ENCODE results near the gene CREB3L1. TPM values are rescaled to one million over a fixed set of nuclear protein-coding genes. Genes with fewer than 3 reads are reported as not detected.

Gene CREB3L1
- total RNA-seq, 1 donor from 2014 or later = not detected

DNA sequence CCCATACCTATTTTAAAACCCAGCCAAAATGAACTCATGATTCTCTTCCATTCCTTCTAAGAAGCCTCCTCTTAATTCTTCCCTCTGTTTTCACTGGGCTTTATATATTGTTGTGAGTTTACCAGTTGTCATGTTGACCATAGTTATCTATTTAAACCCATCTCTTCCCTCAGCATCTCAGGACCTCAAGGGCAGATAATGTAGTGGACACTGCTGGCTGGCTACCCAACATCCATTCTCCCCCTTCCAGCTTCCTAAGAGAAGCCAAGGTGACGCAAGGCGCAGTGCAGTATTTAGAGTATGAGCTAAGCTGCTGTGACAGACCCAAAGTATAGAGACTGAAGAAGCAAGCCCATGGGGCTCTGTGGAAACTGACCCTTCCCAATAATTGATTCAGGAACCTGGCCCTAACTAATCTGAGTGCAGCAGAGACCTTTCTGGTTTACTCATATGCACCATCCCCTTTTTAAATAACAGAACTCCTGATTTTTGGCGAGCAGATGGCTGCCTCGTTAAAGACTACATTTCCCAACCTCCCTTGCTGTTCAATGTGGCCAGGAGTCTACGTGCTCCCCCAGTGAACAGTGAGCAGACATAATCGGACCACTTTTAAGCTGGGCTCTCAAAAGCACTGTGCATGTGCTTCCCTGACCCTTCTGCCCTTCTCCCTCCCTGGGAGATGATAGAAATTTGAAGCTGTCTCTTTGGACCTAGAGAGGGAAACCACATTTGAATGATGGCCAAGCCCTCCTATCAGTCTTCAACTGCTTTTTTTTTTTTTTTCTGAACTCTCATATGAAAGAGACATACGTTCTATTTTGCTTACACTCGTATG lies 28.1 kb upstream of the CREB3L1 start:
- H3K4me1 Mint-ChIP-seq = no peaks in the 10 kb centered on the region
- DNase-seq (no peak), ATAC-seq (ENCODE audit: low read depth) (no peak)
- peaks cover 14% of the 10 kb centered on the region for H3K27me3 Mint-ChIP-seq
- ChIA-PET POLR2A (interaction anchor here (0.7 kb wide), 1 partner anchor 95 kb away, joined by 6 read pairs; no protein-coding TSS in a partner anchor), CTCF (no interaction called here)
- H3K9me3 Mint-ChIP-seq = no peaks in the 10 kb centered on the region
- TF ChIP-seq CTCF (IDR thresholded peaks at IDR 0.05) = no peak
- no peak overlapping the region for H3K27ac Mint-ChIP-seq
- no peaks in the 10 kb centered on the region for H3K36me3 Mint-ChIP-seq (ENCODE audit: low read depth)
- H3K4me3 Mint-ChIP-seq = no peak overlapping the region
- intact Hi-C loops (cut with micrococcal nuclease) = no loop called here

DNA sequence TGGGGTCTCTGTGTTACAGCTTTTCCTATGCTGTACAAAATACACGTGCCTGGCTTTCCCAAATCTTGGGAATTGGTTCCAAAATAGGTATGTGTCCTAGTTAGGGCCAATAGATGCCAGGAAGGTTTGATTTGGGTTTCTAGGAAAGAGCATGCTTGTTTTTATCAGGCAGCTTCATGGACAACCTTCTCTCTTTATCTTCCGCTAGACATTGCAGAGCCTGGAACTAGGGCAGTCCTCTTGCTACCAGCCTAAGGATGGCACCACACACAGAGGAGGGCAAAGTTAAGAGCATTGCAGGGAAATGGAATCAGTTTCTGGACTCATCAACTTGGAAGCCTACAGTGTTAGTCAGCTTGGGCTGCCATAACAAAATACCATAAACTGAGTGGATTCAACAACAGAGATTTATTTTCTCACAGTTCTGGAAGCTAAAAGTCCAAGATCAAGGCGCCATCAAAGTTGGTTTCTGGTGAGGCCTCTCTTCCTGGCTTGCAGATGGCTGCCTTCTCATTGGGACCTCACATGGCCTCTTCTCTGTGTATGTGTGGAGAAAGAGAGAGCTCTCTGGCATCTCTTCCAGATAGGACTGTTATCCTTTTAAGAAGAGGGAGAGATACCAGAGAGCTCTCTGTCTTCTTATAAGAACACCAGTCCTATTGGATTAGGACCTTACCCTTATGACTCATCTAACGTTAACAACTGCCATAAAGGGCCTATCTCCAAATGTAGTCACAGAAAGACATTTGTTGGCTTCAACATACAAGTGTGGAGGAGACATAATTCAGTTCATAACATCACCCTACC lies 27.3 kb upstream of the CREB3L1 start:
- CTCF ChIA-PET = no interaction called here
- POLR2A ChIA-PET = interaction anchor here (0.7 kb wide), 1 partner anchor 94 kb away, joined by 6 read pairs; no protein-coding TSS in a partner anchor
- Mint-ChIP-seq H3K4me3 (no peak overlapping the region), H3K9me3 (no peaks in the 10 kb centered on the region), H3K36me3 (ENCODE audit: low read depth) (no peaks in the 10 kb centered on the region), H3K27me3 (peaks cover 10% of the 10 kb centered on the region), H3K4me1 (no peaks in the 10 kb centered on the region), H3K27ac (no peak overlapping the region)
- no peak for DNase-seq
- TF ChIP-seq CTCF (IDR thresholded peaks at IDR 0.05) = no peak
- intact Hi-C loops (cut with micrococcal nuclease) = no loop called here
- no peak for ATAC-seq (ENCODE audit: low read depth)

DNA sequence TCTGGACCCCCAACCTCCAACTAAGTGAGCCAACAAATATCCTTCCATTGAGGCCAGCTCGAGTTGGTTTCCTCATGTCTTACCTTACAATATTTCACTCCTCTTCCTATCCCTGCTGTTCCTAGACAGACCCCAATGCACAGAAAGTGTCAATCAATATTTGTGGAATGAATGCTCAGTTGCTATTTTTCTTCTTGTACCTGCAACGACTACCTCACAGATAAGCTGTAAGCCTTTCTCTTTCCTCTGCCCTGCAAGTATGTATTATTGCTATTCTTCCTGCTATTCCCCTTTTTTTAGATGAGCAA lies 26.8 kb upstream of the CREB3L1 start:
- intact Hi-C loops (cut with micrococcal nuclease) = no loop called here
- ChIA-PET CTCF (no interaction called here), POLR2A (no interaction called here)
- no peak for TF ChIP-seq CTCF (IDR thresholded peaks at IDR 0.05)
- DNase-seq (no peak), ATAC-seq (ENCODE audit: low read depth) (no peak)
- no peaks in the 10 kb centered on the region for H3K4me1 Mint-ChIP-seq
- H3K36me3 Mint-ChIP-seq (ENCODE audit: low read depth) = no peaks in the 10 kb centered on the region
- no peak overlapping the region for H3K4me3 Mint-ChIP-seq
- no peaks in the 10 kb centered on the region for H3K9me3 Mint-ChIP-seq
- H3K27ac Mint-ChIP-seq = no peak overlapping the region
- peaks cover 7% of the 10 kb centered on the region for H3K27me3 Mint-ChIP-seq

DNA sequence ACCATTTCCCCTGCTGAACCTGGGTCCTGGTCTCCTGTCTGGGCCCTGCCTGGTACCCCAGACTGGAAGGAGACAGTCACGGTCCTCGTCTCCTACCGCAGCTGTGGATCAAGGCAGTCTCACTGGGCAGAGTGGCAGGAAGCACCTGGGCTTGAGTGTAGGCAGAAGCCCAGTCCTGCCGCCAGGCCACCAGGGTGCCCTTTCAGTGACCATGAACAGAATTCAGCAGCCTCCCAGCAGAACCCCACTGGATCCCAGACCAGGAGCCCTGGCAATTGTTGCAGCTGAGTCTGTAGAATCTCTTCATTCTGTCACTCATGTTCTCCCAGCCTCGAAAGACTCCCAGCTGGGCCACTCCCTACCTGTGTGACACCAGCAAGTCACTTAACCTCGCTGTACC lies 25.5 kb upstream of the CREB3L1 start:
- Mint-ChIP-seq H3K27ac (no peak overlapping the region), H3K36me3 (ENCODE audit: low read depth) (no peaks in the 10 kb centered on the region), H3K4me1 (no peaks in the 10 kb centered on the region), H3K9me3 (no peaks in the 10 kb centered on the region), H3K27me3 (peaks cover 10% of the 10 kb centered on the region), H3K4me3 (no peak overlapping the region)
- CTCF ChIA-PET = no interaction called here
- intact Hi-C loops (cut with micrococcal nuclease) = no loop called here
- no peak for TF ChIP-seq CTCF (IDR thresholded peaks at IDR 0.05)
- no peak for DNase-seq
- POLR2A ChIA-PET = no interaction called here
- no peak for ATAC-seq (ENCODE audit: low read depth)

DNA sequence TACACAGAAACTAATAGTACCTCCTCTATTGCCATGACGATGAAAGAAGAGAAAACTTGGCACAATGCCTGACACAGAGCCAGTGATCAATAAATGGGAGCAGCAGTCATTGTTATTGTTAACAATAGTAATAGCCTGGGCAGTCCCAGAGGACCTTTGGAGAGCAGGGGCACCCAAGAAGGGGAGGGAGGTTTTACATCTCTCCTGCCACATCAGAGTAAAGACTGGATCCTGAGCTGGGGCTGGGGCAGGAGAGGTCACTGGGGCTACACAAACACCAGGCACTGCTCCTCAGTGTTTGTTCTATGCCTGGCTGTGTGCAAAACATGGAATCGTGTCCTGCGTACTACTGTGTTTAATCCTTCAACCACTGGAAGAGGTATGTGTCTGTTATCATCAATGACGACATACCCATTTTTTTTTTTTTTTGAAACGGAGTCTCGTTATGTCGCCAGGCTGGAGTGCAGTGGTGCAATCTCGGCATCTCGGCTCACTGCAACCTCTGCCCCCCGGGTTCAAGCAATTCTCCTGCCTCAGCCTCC lies 25.0 kb upstream of the CREB3L1 start:
- Mint-ChIP-seq H3K27ac (no peak overlapping the region), H3K4me1 (no peaks in the 10 kb centered on the region), H3K4me3 (no peak overlapping the region), H3K9me3 (no peaks in the 10 kb centered on the region), H3K36me3 (ENCODE audit: low read depth) (no peaks in the 10 kb centered on the region), H3K27me3 (peaks cover 10% of the 10 kb centered on the region)
- TF ChIP-seq CTCF (IDR thresholded peaks at IDR 0.05) = no peak
- ATAC-seq (ENCODE audit: low read depth) = no peak
- ChIA-PET CTCF (no interaction called here), POLR2A (no interaction called here)
- intact Hi-C loops (cut with micrococcal nuclease) = no loop called here
- no peak for DNase-seq
